Measurements from ENCODE around the gene S100PBP.

DNA sequence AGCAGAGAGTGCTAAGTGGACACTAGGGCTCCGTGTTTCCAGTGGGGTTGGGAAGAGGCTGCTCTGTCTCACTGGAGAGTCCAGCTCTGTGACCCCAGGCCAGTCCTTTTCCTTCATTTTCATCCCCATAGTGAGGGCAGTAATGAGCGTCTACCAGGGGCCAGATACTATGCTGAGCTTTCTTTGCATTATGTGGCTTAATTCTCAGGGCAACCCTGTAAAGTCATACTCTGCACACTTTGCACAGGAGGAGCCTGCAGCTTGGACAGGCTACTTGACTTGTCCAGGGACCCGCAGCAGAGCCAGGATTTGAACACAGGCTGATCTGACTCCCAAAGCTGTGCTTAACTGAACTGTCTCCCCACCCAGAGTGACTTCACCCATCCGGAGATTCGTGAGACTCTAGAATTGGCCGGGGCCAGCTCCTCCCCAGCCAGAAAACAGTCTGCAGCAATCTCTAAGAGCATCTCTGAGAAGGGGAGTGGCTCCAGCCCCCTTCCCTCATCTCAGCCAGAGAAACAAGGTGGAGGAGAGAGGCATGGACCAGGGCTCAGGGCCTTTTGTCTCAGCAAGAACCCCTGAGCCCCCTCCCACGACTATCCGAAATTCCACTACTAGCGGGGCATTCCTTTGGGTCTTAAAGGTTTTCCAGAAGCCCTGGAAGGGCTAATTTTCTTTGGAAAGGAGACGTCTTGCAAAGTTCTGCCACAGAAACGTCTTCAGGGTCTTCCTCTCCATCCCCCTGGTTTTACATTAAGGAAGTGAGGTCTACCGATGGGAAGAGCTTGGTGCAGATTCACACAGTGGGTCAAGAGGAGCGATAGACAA is 54.1 kb downstream of the S100PBP start:
- TF ChIP-seq, protein P1, sequence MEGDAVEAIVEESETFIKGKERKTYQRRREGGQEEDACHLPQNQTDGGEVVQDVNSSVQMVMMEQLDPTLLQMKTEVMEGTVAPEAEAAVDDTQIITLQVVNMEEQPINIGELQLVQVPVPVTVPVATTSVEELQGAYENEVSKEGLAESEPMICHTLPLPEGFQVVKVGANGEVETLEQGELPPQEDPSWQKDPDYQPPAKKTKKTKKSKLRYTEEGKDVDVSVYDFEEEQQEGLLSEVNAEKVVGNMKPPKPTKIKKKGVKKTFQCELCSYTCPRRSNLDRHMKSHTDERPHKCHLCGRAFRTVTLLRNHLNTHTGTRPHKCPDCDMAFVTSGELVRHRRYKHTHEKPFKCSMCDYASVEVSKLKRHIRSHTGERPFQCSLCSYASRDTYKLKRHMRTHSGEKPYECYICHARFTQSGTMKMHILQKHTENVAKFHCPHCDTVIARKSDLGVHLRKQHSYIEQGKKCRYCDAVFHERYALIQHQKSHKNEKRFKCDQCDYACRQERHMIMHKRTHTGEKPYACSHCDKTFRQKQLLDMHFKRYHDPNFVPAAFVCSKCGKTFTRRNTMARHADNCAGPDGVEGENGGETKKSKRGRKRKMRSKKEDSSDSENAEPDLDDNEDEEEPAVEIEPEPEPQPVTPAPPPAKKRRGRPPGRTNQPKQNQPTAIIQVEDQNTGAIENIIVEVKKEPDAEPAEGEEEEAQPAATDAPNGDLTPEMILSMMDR (IDR thresholded peaks at IDR 0.05), result no peak
- no peak for TF ChIP-seq POLR2A (IDR thresholded peaks at IDR 0.05)
